Measurements from ENCODE around the gene DHRS4L2.
"Not testable (repeated sequence)": the region's sequence is repeated elsewhere in the genome, so short reads cannot be mapped to it uniquely, and the experiment has no call there.

The DHRS4L2 gene

GRCh38 chr14:24020520-24020919 is 31.8 kb downstream of the DHRS4L2 start:
- DNase-seq = not testable (repeated sequence)

- not testable (repeated sequence) for DNase-seq
Observed at GRCh38 chr14:24024939-24025418, 36.2 kb downstream of the DHRS4L2 start.

- DNase-seq = not testable (repeated sequence)
Observed at GRCh38 chr14:24029687-24030086, 41.0 kb downstream of the DHRS4L2 start.

GRCh38 chr14:24031331-24031730 is 42.6 kb downstream of the DHRS4L2 start:
- not testable (repeated sequence) for DNase-seq

GRCh38 chr14:24032727-24033418 is 44.1 kb downstream of the DHRS4L2 start:
- DNase-seq = no peak

- DNase-seq = not testable (repeated sequence)
Observed at GRCh38 chr14:24035769-24036168, 47.0 kb downstream of the DHRS4L2 start.

GRCh38 chr14:24036169-24036962 is 47.6 kb downstream of the DHRS4L2 start:
- DNase-seq = peak; percentile 72

GRCh38 chr14:24036963-24037657 is 48.4 kb downstream of the DHRS4L2 start:
- not testable (repeated sequence) for DNase-seq

- no peak for DNase-seq
Observed at GRCh38 chr14:24037658-24038037, 48.9 kb downstream of the DHRS4L2 start.

GRCh38 chr14:24038686-24039085 is 50.0 kb downstream of the DHRS4L2 start:
- no peak for DNase-seq

- no peak for DNase-seq
Observed at GRCh38 chr14:24040692-24041091, 52.0 kb downstream of the DHRS4L2 start.

- DNase-seq = no peak
Observed at GRCh38 chr14:24042746-24043145, 54.0 kb downstream of the DHRS4L2 start.

- DNase-seq = not testable (repeated sequence)
Observed at GRCh38 chr14:24049002-24049401, 60.3 kb downstream of the DHRS4L2 start.

- not testable (repeated sequence) for DNase-seq
Observed at GRCh38 chr14:24050753-24051152, 62.0 kb downstream of the DHRS4L2 start.

GRCh38 chr14:24051176-24051788 is 62.6 kb downstream of the DHRS4L2 start:
- no peak for DNase-seq

GRCh38 chr14:24051789-24052655 is 63.3 kb downstream of the DHRS4L2 start, which contains the start of gene CARMIL3:
CARMIL3 (plus strand) TSS chr14:24052009; CDS start chr14:24052154, 145 bp downstream.
- DNase-seq = peak; percentile 77

GRCh38 chr14:24052656-24053547 is 64.2 kb downstream of the DHRS4L2 start:
- peak; percentile 68 for DNase-seq

GRCh38 chr14:24053548-24054323 is 65.0 kb downstream of the DHRS4L2 start:
- DNase-seq = no peak

- no peak for DNase-seq
Observed at GRCh38 chr14:24054324-24054641, 65.6 kb downstream of the DHRS4L2 start.

- no peak for DNase-seq
Observed at GRCh38 chr14:24054646-24055045, 65.9 kb downstream of the DHRS4L2 start.

Data from activated CD4-positive, alpha-beta T cell treated with anti-CD3 and anti-CD28 coated beads, Interleukin-10, Interleukin-2, amounts not matched to agents 100 ng/mL and 50 ng/mL, durations not matched to agents 16 hours and 8 hours (primary cell).